K562 (cell line): ENCODE data around the gene CMBL. TPM values are rescaled to one million over a fixed set of nuclear protein-coding genes. Genes with fewer than 3 reads are reported as not detected.

Experiments
- CCAR2 ChIP-seq: fragments of 200-400 bp; formaldehyde crosslinking; IDR thresholded peaks from 2 replicates; pipeline ENCODE4 v1.6.1; 2017; ENCODE audit warnings: mild to moderate bottlenecking, low read depth, low read length
- CEBPG ChIP-seq, 3 experiments: fragments of 200-800 bp in 1 of 3; sonication (Bioruptor generic) in 1 of 3; sonication (generic) in 1 of 3; formaldehyde crosslinking in 1 of 3; IDR thresholded peaks in 2 of 3; conservative IDR thresholded peaks in 1 of 3; 2 replicates each; pipeline versions ENCODE4 v1.6.1 to v1.8.0; 2016 to 2022; ENCODE audit warnings: missing compliant biosample characterization in 2 of 3, missing genetic modification characterization in 2 of 3, mild to moderate bottlenecking in 1 of 3, missing genetic modification reagents in 1 of 3
- EP300 ChIP-seq: IDR thresholded peaks from 2 replicates; pipeline ENCODE4 v1.6.1; 2012; ENCODE audit warnings: low read length, improper control_type of control experiment
- ETV1 ChIP-seq: fragments of 450-650 bp; conservative IDR thresholded peaks from 2 replicates; pipeline ENCODE4 v1.6.1; 2016; ENCODE audit warnings: missing genetic modification characterization, control low read depth, low read depth, missing compliant biosample characterization
- ETV5 ChIP-seq: sonication (generic); formaldehyde crosslinking; IDR thresholded peaks from 2 replicates; pipeline ENCODE4 v1.4.0; 2020; ENCODE audit warnings: low read depth, mild to moderate bottlenecking, missing genetic modification reagents
- L3MBTL2 ChIP-seq: fragments of 450-650 bp; IDR thresholded peaks from 2 replicates; pipeline ENCODE4 v1.6.1; 2016; ENCODE audit warnings: mild to moderate bottlenecking, moderate library complexity
- MCM5 ChIP-seq: fragments of 450-650 bp; IDR thresholded peaks from 2 replicates; pipeline ENCODE4 v1.6.1; 2016; ENCODE audit warnings: low read depth
- MYBL2 ChIP-seq, 2 experiments: fragments of 450-650 bp in 1 of 2; sonication (generic) in 1 of 2; formaldehyde crosslinking in 1 of 2; IDR thresholded peaks; 2 replicates each; pipeline versions ENCODE4 v1.6.1 to v1.8.1; 2017 to 2022; ENCODE audit warnings: borderline replicate concordance in 1 of 2, inconsistent platforms in 1 of 2, low read depth in 1 of 2, mild to moderate bottlenecking in 1 of 2, missing genetic modification reagents in 1 of 2, moderate library complexity in 1 of 2
- MYC ChIP-seq, 2 experiments: fragments of 250-450 bp in 1 of 2; sonication (Bioruptor Pico) in 1 of 2; IDR thresholded peaks; 2 replicates each; pipeline versions ENCODE4 v1.5.1 to v1.6.1; 2012 to 2021; ENCODE audit warnings: low read depth in 2 of 2, borderline replicate concordance in 1 of 2, improper control_type of control experiment in 1 of 2, low read length in 1 of 2, mild to moderate bottlenecking in 1 of 2, moderate library complexity in 1 of 2
- POLR2AphosphoS5 ChIP-seq: IDR thresholded peaks from 2 replicates; pipeline ENCODE4 v1.6.1; 2011; ENCODE audit warnings: mild to moderate bottlenecking, low read depth, low read length, moderate library complexity; ENCODE audit not compliant: control insufficient read depth, insufficient read depth
- POLR3G ChIP-seq: IDR thresholded peaks from 2 replicates; pipeline ENCODE4 v1.6.1; 2011; ENCODE audit not compliant: insufficient read length, insufficient replicate concordance; ENCODE audit errors: extremely low read depth
- RCOR1 ChIP-seq, 2 experiments: IDR thresholded peaks; 2 replicates each; pipeline ENCODE4 v1.6.1; 2012; ENCODE audit warnings: low read depth in 2 of 2, low read length in 2 of 2, borderline replicate concordance in 1 of 2, improper control_type of control experiment in 1 of 2
- SAFB2 ChIP-seq: fragments of 200-400 bp; formaldehyde crosslinking; IDR thresholded peaks from 2 replicates; pipeline ENCODE4 v1.6.1; 2018; ENCODE audit warnings: borderline replicate concordance, low read length, low read depth, moderate library complexity; ENCODE audit not compliant: severe bottlenecking
- SMARCE1 ChIP-seq: fragments of 450-650 bp; IDR thresholded peaks from 2 replicates; pipeline ENCODE4 v1.7.1; 2016; ENCODE audit warnings: mild to moderate bottlenecking
- TSC22D4 ChIP-seq: fragments of 450-650 bp; IDR thresholded peaks from 2 replicates; pipeline ENCODE4 v1.6.1; 2016; ENCODE audit warnings: missing genetic modification characterization, missing biosample characterization, control low read depth
- ZNF140 ChIP-seq: fragments of 250-450 bp; sonication (Bioruptor Pico); IDR thresholded peaks from 2 replicates; pipeline ENCODE4 v1.8.0; 2021; ENCODE audit warnings: moderate library complexity, mild to moderate bottlenecking, inconsistent platforms
- ZNF143 ChIP-seq: sonication (generic); formaldehyde crosslinking; IDR thresholded peaks from 2 replicates; pipeline ENCODE4 v1.9.0; 2022; ENCODE audit warnings: mild to moderate bottlenecking, missing genetic modification reagents
- ZNF239 ChIP-seq: fragments of 250-450 bp; sonication (Bioruptor Pico); IDR thresholded peaks from 2 replicates; pipeline ENCODE4 v1.4.0; 2020; ENCODE audit warnings: mild to moderate bottlenecking
- ZNF512 ChIP-seq: IDR thresholded peaks from 2 replicates; pipeline ENCODE4 v1.6.1; 2016; ENCODE audit warnings: missing genetic modification characterization, missing compliant biosample characterization
- ZNF586 ChIP-seq: fragments of 450-650 bp; formaldehyde crosslinking; conservative IDR thresholded peaks from 2 replicates; pipeline ENCODE4 v1.4.0; 2020; ENCODE audit warnings: mild to moderate bottlenecking, moderate library complexity
- polyA plus RNA-seq, 8 experiments: library from polyadenylated mRNA; depleted of rRNA in 4 of 8; stranded (reverse) in 5 of 8; unstranded in 3 of 8; fragments of >200 nt; fragmentation: Nextera tagmentation in 2 of 8; fragmentation: Illumina TruSeq in 1 of 8; extraction: Ambion mirVana in 2 of 8; extraction: Trizol in 1 of 8; gene quantifications; 2 replicates each; pipeline versions ENCODE4 v1.2.1 to v1.2.3, GENCODE V29; 2011 to 2014; ENCODE audit warnings: inconsistent platforms in 1 of 8, missing spikeins in 1 of 8
- total RNA-seq, 7 experiments: library from RNA; depleted of rRNA in 6 of 7; stranded (reverse); fragments of >200 nt in 6 of 7; fragmentation: Illumina TruSeq in 2 of 7; extraction: Trizol in 2 of 7; gene quantifications; 2 replicates each; pipeline versions ENCODE4 v1.2.1 to v1.2.3, GENCODE V29; 2011 to 2021; ENCODE audit warnings: low replicate concordance in 1 of 7
- TF ChIP-seq, protein P1 (sequence below): fragments of 450-650 bp; conservative IDR thresholded peaks from 2 replicates; pipeline ENCODE4 v1.6.1; 2016; ENCODE audit warnings: missing genetic modification characterization, low read depth, mild to moderate bottlenecking, missing compliant biosample characterization, moderate library complexity
- TF ChIP-seq, protein P2 (sequence below): fragments of 250-450 bp; sonication (Bioruptor Pico); IDR thresholded peaks from 2 replicates; pipeline ENCODE4 v1.8.0; 2022; ENCODE audit warnings: inconsistent platforms, mild to moderate bottlenecking, moderate library complexity, borderline replicate concordance

CMBL gene
- total and polyA plus RNA-seq, 9 of the 15 experiments (the other 6 are each of a cell fraction or from before 2014, with no cell fraction given): 22.6 to 192 (median 71.1) TPM

DNA sequence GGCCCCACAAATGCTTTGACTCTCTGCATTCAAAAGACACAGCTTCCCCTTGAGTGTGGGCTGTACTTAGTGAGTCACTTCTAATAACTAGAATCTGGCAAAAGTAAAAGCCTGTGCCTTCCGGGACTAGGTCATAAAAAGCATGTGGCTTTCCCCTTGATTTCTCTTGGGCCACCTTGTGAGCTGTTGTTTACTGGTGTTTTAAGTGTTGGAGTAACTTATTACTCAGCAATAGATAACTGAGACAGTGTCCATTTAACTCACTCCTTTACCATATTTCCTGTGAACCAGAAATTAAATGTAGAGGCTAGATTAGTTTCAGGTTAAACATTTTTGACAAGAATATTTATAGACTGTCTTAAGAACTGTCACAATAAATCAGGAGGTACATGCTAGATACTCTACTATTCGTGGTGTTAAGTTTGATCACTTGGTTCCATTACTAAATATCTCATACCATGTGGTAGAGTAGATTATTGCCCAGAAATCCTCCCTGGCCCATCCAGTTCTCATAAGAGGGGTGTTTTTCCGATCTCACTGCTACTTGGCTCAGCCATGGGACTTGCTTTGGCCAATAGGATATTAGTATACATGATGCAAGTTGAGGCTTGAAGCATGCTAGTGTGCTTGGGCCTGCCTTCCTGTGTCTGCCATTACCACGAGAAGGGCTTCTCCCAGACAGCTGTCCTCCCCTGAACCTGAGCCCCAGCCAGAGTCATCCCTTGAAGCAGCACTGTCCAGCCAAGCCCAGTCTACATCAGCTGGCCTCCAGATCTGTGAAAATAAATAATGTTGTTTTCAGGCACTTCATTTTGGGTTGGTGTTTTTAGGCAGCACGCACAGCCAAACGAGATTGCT is 10.4 kb upstream of the CMBL start (continued):
- TF ChIP-seq SAFB2: no peak
- TF ChIP-seq ZNF512: no peak
- TF ChIP-seq MCM5: no peak
- peak; percentile 78 for TF ChIP-seq L3MBTL2
- TF ChIP-seq, protein P1, sequence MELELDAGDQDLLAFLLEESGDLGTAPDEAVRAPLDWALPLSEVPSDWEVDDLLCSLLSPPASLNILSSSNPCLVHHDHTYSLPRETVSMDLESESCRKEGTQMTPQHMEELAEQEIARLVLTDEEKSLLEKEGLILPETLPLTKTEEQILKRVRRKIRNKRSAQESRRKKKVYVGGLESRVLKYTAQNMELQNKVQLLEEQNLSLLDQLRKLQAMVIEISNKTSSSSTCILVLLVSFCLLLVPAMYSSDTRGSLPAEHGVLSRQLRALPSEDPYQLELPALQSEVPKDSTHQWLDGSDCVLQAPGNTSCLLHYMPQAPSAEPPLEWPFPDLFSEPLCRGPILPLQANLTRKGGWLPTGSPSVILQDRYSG (tag): peak; percentile 53; the same call in 1 of the 2 replicates
- no peak for TF ChIP-seq POLR2AphosphoS5
- TF ChIP-seq ZNF239 (CRISPR knock-in tag): no peak
- TF ChIP-seq CEBPG (CRISPR knock-in tag; IDR thresholded peaks at IDR 0.05): no peak
- TF ChIP-seq CEBPG (tag; conservative IDR thresholded peaks at IDR 0.05 in 1 of 2, IDR thresholded peaks at IDR 0.05 in 1 of 2): peak in 1 of 2 experiments; percentile 47; a peak in 1 of 4 replicates
- TF ChIP-seq ETV5 (CRISPR knock-in tag): peak; percentile 78
- TF ChIP-seq SMARCE1: peak; percentile 65; the same call in 1 of the 2 replicates
- TF ChIP-seq TSC22D4 (tag): no peak
- TF ChIP-seq, protein P2, sequence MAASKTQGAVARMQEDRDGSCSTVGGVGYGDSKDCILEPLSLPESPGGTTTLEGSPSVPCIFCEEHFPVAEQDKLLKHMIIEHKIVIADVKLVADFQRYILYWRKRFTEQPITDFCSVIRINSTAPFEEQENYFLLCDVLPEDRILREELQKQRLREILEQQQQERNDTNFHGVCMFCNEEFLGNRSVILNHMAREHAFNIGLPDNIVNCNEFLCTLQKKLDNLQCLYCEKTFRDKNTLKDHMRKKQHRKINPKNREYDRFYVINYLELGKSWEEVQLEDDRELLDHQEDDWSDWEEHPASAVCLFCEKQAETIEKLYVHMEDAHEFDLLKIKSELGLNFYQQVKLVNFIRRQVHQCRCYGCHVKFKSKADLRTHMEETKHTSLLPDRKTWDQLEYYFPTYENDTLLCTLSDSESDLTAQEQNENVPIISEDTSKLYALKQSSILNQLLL (CRISPR knock-in tag): no peak
- peak; percentile 61 for TF ChIP-seq ETV1 (tag)
- no peak for TF ChIP-seq CCAR2
- TF ChIP-seq MYBL2 (IDR thresholded peaks at IDR 0.05; ENCODE audit: low read depth): no peak
- no peak for TF ChIP-seq MYBL2 (CRISPR knock-in tag; IDR thresholded peaks at IDR 0.05; ENCODE audit: borderline replicate concordance)
- peak in 1 of 2 experiments; percentile 20; a peak in 1 of 4 replicates for TF ChIP-seq RCOR1 (IDR thresholded peaks at IDR 0.05; ENCODE audit: borderline replicate concordance in 1 of 2, low read depth in 2 of 2, low read length in 2 of 2)
- TF ChIP-seq MYC (IDR thresholded peaks at IDR 0.05; ENCODE audit: low read depth, low read length): peak; percentile 33; the same call in 1 of the 2 replicates
- no peak for TF ChIP-seq MYC (CRISPR knock-in tag; IDR thresholded peaks at IDR 0.05; ENCODE audit: borderline replicate concordance, low read depth)
- TF ChIP-seq ZNF143 (CRISPR knock-in tag): no peak
- no peak for TF ChIP-seq POLR3G
- TF ChIP-seq ZNF140 (CRISPR knock-in tag): no peak
- no peak for TF ChIP-seq ZNF586 (CRISPR knock-in tag)
- TF ChIP-seq EP300: peak; percentile 61; the same call in 1 of the 2 replicates
